Measurements from ENCODE around the gene ZDHHC12.

Gene ZDHHC12

DNA sequence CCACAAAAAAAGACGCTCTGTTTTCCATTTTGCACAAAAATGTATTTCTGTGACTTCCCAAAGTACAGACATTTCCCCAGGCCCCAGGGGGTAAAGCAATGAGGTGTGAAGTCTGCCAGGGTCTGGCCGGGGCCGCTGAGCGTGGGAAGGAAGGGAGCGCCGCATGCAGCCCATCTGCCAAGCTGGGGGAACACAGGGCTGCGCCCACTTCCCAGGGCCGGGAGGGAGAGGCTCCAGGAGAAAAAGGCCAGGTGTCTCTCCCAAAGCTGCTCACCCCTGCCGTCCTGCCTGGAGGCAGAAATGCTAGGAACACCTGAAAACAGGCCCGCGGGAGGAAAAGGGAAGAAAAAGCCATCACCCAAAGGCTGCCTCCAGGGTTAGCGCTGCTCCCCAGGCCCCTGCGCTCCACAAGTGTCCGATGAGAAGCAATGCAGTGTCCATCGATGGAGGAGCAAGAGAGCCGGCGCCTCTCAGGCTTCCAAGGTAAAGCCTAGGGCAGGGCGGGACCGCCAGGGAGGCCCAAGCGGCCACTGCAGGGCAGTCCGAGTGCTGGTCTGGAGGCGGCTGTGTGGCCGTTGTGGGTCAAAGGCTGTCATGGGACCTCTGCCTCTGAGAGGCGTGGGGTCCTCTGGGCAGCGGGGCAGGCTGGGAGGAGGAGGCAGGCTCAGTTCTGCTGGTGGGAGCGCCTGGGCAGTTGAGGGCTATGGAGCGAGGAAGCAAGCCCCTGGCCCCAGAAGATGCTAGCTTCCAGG, 6.0 kb upstream of the ZDHHC12 start:
- H3K27ac ChIP-seq: no peak overlapping the region
- no peak for TF ChIP-seq ZFX (IDR thresholded peaks at IDR 0.05; ENCODE audit: borderline replicate concordance)
- TF ChIP-seq, protein P1, sequence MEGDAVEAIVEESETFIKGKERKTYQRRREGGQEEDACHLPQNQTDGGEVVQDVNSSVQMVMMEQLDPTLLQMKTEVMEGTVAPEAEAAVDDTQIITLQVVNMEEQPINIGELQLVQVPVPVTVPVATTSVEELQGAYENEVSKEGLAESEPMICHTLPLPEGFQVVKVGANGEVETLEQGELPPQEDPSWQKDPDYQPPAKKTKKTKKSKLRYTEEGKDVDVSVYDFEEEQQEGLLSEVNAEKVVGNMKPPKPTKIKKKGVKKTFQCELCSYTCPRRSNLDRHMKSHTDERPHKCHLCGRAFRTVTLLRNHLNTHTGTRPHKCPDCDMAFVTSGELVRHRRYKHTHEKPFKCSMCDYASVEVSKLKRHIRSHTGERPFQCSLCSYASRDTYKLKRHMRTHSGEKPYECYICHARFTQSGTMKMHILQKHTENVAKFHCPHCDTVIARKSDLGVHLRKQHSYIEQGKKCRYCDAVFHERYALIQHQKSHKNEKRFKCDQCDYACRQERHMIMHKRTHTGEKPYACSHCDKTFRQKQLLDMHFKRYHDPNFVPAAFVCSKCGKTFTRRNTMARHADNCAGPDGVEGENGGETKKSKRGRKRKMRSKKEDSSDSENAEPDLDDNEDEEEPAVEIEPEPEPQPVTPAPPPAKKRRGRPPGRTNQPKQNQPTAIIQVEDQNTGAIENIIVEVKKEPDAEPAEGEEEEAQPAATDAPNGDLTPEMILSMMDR (IDR thresholded peaks at IDR 0.05): no peak

DNA sequence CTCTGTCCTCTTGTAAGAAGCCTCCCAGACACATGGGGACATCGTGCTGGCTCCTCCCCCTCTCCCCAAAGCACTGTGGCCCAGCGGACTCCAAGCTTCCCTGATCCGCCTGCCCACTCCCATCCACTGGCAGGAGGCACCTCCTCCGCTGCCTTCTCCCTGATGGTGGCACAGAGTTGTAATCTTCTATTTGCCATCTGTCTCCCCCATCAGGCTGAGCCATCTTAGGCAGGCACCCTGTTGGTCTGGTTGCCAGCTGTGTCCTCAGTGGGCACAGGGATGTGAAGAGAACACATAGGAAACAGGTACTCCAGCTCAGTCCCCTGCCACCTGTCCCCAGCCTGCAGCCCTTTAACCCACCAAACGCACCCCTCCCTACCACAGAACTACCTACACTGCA, 5.4 kb upstream of the ZDHHC12 start:
- H3K27ac ChIP-seq: no peak overlapping the region
- TF ChIP-seq ZFX (IDR thresholded peaks at IDR 0.05; ENCODE audit: borderline replicate concordance): no peak
- TF ChIP-seq, protein P1 (IDR thresholded peaks at IDR 0.05): no peak

DNA sequence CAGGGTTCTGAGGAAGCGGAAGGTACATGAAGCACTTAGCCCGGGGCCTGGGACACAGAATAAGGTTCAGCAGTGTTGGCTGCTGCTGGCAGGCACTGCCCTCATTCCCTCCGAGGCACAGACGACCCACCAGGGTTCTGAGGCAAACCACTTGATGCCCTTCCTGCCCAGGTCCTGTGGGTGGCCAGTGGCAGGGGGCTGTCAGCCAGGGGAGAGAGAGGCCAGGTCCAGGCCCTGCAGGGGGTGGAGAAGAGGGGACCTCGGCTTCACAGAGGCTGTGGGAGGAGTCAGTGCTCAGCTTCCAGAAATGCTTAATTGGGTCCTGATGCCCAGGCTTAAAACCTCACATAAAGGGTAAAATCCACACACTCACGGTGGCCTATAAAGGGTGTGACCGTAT, 4.4 kb upstream of the ZDHHC12 start:
- no peak overlapping the region for H3K27ac ChIP-seq
- TF ChIP-seq, protein P1 (IDR thresholded peaks at IDR 0.05): no peak
- no peak for TF ChIP-seq ZFX (IDR thresholded peaks at IDR 0.05; ENCODE audit: borderline replicate concordance)

DNA sequence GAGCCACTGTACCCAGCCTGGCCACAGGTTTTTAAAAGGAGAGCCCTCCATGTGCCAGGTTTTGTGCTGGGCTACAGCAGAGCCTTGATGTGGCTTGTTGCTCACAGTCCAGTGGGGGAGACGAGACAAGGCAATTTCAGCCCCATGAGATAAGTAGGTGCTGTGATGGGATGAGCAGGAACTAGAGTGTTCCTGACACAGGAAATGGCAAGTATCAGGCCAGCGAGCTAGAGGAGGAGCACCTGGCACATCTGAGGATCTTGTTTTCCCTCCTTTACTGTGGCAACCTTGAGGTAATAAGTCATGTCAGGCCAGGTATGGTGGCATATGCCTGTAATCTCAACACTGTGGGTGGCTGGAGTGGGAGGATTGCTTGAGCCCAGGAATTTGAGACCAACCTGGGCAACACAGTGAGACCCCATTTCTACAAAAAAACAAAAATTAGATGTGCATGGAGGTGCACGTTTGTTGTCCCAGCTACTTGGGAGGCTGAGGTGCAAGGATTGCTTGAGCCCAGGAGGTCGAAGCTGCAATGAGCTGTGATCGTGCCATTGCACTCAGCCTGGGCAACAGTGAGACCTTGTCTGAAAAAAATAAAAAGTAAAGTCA, 3.8 kb upstream of the ZDHHC12 start:
- no peak for TF ChIP-seq ZFX (IDR thresholded peaks at IDR 0.05; ENCODE audit: borderline replicate concordance)
- TF ChIP-seq, protein P1 (IDR thresholded peaks at IDR 0.05): no peak
- H3K27ac ChIP-seq: no peak overlapping the region

DNA sequence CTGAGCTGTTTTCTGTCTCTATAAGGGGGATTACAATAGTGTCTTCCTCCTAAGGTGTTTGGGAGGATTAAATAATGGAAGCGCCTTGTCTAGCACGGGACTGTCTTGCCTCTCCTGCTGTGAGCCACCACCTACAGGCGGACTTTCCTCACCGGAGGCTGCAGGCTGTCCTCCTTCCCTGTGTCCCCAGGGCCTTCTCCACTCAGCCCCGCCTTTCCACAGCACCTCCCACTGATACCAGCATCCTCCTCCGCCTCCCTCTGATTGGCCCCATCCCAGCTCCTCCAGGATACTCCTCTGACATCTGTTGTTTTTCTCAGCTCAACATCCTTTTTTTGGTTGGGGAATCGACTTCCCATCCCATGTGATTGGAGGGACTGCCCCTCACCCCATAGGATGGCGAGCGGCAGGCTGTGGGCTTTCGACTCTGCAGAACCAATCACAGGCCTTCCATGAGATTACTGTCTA, 851 bp upstream of the ZDHHC12 start:
- TF ChIP-seq ZFX (IDR thresholded peaks at IDR 0.05; ENCODE audit: borderline replicate concordance): no peak
- TF ChIP-seq, protein P1 (IDR thresholded peaks at IDR 0.05): peak; percentile 30
- peak overlapping the region; percentile 94 for H3K27ac ChIP-seq

DNA sequence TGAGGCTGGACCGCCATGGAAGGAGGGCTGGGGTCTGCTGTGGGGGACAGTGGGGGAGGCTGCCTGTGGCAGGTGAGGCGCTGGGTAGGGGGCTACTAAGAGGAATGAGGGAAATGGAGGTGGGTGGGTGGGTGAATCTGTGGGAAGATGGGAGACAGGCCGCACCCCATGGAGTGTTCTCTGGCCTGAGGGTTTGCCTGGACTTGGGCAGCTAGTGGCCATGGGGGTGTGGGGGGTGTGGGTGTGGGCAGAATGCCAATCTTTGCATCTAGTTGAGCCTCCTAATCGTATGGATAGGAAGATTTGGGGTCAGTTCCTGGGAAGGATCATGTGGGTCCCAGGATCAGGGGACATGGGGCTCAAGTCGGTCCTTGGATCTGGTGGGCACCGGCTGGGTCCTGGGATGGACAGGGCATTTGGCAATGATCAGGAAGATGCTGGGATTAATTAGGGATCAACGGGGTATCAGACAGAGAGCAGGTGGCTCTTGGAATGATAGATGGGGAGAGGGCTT, 518 bp downstream of the ZDHHC12 start:
- TF ChIP-seq ZFX (IDR thresholded peaks at IDR 0.05; ENCODE audit: borderline replicate concordance): no peak
- TF ChIP-seq, protein P1 (IDR thresholded peaks at IDR 0.05): no peak
- H3K27ac ChIP-seq: peak overlapping the region; percentile 94

Measured in 22Rv1 (cell line).